ENCODE data around the gene RPL22.
A peak's percentile ranks its signal among the peaks of the same experiment; 100 is the strongest.
"Not testable (repeated sequence)": the region's sequence is repeated elsewhere in the genome, so short reads cannot be mapped to it uniquely, and the experiment has no call there.

RPL22 gene

DNA sequence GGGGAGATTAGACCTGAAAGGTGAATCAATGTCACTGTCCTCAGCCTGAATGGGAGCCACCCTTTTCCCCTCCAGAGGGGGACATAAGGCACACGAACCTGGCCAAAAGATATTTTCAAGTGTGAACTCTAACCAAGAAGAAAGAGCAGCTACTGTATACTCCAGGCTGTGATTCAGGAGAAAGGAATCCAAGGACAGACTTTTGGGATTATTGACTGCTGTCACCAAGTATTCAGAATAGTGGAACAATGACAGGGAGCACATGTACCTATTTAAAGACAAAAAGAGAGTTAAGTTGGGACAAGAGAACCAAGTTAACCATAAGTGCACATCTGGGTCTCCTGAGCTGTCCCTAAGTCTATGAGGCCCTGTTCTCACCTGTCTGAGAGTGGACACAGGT, 34.0 kb upstream of the RPL22 start:
- no peak overlapping the region for H3K4me3 ChIP-seq (ENCODE audit: control insufficient read depth, low read depth, low read length)
- TF ChIP-seq, protein P1, sequence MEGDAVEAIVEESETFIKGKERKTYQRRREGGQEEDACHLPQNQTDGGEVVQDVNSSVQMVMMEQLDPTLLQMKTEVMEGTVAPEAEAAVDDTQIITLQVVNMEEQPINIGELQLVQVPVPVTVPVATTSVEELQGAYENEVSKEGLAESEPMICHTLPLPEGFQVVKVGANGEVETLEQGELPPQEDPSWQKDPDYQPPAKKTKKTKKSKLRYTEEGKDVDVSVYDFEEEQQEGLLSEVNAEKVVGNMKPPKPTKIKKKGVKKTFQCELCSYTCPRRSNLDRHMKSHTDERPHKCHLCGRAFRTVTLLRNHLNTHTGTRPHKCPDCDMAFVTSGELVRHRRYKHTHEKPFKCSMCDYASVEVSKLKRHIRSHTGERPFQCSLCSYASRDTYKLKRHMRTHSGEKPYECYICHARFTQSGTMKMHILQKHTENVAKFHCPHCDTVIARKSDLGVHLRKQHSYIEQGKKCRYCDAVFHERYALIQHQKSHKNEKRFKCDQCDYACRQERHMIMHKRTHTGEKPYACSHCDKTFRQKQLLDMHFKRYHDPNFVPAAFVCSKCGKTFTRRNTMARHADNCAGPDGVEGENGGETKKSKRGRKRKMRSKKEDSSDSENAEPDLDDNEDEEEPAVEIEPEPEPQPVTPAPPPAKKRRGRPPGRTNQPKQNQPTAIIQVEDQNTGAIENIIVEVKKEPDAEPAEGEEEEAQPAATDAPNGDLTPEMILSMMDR (conservative IDR thresholded peaks at IDR 0.05; ENCODE audit: control insufficient read depth, insufficient read depth, low read depth, low read length), result no peak
- DNase-seq (ENCODE audit: low read depth), result no peak

DNA sequence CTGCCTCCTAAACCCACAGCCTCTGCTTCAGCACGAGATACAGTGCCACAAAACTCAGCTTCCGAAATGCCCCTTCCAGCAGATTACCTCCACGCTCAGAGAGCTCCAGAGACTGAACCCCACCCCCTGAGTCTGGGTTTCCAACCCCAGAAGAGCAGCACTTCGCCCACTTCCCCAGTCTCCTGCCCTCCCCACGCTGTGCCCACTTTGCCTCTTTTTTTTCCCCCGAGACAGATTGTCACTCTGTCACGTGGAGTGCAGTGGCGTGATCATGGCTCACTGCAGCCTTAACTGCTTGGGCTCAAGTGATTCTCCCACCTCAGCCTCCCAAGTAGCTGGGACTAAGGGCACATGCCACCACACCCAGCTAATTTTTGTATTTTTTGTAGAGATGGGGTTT, 26.3 kb upstream of the RPL22 start:
- TF ChIP-seq, protein P1 (conservative IDR thresholded peaks at IDR 0.05; ENCODE audit: control insufficient read depth, insufficient read depth, low read depth, low read length), result no peak
- DNase-seq (ENCODE audit: low read depth), result no peak
- H3K4me3 ChIP-seq (ENCODE audit: control insufficient read depth, low read depth, low read length), result no peak overlapping the region

DNA sequence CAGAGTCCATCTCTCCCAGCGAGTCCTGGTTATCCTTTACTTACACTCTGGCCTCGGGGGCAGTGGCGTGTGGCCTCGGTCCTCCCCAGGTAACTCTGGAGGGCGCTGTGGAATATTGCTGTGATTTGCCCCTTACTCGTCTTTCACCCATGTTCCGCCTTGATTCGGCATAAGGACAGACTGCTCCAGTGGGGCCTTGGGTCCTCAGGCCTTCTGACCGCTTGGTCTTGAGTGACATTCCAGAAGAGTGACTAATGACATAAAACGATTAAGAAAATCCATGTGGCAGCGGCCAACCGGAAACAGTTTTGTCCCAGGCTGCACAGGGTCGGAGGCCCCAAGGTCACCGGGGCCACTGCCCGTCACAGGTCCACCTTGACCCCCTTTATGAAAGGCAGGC, 25.3 kb upstream of the RPL22 start:
- TF ChIP-seq, protein P1 (conservative IDR thresholded peaks at IDR 0.05; ENCODE audit: control insufficient read depth, insufficient read depth, low read depth, low read length), result no peak
- DNase-seq (ENCODE audit: low read depth), result no peak
- no peak overlapping the region for H3K4me3 ChIP-seq (ENCODE audit: control insufficient read depth, low read depth, low read length)

DNA sequence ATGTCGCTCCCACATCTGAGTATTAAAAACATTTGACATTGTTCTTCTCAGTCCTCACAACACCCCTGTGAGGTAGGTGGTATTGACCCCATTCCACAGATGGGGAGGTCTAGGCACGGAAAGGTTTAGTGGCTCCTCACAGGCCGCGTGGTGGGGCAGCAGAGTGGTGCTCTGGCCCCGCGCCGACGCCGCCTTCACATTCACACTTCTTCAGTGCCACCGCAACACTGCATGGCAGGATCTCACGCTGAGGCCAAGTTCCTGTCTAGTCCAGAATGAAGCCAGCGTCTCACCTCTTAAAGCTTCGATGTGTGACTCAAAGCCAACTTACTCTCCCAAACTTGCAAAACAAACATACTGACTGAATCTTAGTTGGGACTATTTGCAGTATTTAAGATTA, 24.2 kb upstream of the RPL22 start:
- H3K4me3 ChIP-seq (ENCODE audit: control insufficient read depth, low read depth, low read length), result no peak overlapping the region
- no peak for DNase-seq (ENCODE audit: low read depth)
- TF ChIP-seq, protein P1 (conservative IDR thresholded peaks at IDR 0.05; ENCODE audit: control insufficient read depth, insufficient read depth, low read depth, low read length), result no peak

DNA sequence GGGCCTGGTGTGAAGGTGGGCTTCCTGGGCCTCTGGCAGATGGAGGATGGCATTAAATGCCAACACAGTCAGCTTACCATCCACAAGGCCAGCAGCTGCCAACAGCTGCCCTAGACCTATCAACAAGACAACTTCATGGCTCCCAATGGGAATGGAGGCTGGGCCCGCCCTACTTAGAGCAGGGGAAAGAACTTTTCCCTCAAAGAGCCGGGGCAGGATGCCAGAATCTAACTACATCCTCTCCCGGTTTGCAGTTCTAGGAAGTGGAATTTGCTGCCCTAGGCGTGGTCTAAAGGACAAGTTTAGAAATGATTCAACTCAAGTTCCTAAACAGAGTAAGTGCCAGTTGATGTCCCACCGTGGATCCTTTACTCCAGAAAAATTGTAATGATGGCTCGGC, 23.2 kb upstream of the RPL22 start:
- DNase-seq (ENCODE audit: low read depth), result peak; percentile 49
- TF ChIP-seq, protein P1 (conservative IDR thresholded peaks at IDR 0.05; ENCODE audit: control insufficient read depth, insufficient read depth, low read depth, low read length), result no peak
- H3K4me3 ChIP-seq (ENCODE audit: control insufficient read depth, low read depth, low read length), result no peak overlapping the region

DNA sequence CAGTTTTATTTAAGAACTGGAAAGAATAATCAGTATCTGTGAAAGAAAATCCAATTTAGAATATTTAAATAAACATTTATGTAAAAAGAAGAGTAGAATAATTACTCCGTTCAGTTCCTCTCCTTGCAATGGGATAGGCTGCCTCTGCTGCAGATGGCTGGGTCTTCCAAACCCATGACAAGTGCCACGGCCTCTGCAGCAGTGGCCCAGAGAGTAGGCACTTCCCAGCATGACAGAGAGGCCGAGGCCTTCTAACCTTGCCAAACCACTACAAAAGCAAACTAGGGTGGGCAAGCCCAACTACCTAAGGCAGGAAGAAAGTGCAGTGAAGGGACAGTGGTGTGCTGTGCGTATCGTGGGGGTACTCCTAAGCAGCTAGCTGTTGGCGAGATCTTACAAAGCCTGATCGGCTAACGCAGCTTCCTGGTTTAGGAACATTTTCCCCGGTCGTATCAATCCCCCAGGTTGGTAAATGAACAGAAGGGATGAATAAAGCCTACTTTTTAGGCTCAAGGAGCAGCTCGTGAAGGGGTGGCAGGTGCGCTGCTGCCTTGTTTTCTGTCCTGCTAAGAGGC, 21.9 kb upstream of the RPL22 start:
- no peak overlapping the region for H3K4me3 ChIP-seq (ENCODE audit: control insufficient read depth, low read depth, low read length)
- TF ChIP-seq, protein P1 (conservative IDR thresholded peaks at IDR 0.05; ENCODE audit: control insufficient read depth, insufficient read depth, low read depth, low read length), result no peak
- no peak for DNase-seq (ENCODE audit: low read depth)

DNA sequence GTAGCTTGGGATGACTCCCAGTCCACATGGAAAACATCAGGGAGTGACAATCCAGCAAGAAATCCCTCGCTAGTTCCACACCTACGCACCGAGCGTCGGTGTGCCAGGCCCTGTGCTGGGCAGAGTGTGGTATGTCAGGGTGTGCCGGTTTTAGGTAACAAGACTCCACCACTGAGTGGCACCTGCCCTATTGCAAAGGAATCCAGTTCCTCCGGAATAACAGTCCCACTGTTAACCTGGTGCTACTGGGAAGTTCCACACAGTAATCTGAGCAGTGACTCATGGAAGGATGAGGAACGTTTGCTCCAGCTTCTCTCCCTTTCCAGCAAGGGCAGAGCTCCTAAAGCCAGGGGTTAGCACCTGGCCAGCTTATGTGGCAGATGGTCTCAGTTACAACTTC, 20.8 kb upstream of the RPL22 start:
- TF ChIP-seq, protein P1 (conservative IDR thresholded peaks at IDR 0.05; ENCODE audit: control insufficient read depth, insufficient read depth, low read depth, low read length), result no peak
- no peak overlapping the region for H3K4me3 ChIP-seq (ENCODE audit: control insufficient read depth, low read depth, low read length)
- DNase-seq (ENCODE audit: low read depth), result peak; percentile 20

DNA sequence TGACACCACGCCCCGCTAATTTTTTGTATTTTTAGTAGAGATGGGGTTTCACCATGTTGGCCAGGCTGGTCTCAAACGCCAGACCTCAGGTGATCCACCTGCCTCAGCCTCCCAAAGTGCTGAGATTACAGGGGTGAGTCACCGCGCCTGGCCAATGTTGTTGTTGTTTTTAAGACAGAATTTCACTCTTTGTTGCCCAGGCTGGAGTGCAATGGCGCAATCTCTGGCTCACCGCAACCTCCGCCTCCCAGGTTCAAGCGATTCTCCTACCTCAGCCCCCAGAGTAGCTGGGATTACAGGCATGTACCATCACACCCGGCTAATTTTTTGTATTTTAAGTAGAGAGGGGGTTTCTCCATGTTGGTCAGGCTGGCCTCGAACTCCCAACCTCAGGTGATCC, 20.2 kb upstream of the RPL22 start:
- not testable (repeated sequence) for H3K4me3 ChIP-seq (ENCODE audit: control insufficient read depth, low read depth, low read length); DNase-seq (ENCODE audit: low read depth)
